Peyer's patch (tissue), 4 donors: ENCODE measurements around the gene SRCIN1.

ENCODE experiments used
- CTCF ChIP-seq, 6 experiments: fragments of 450-650 bp in 4 of 6; fragments of 200-600 bp in 2 of 6; sonication (generic) in 1 of 6; IDR thresholded peaks; one replicate each; pipeline ENCODE4 v1.5.1; 2017 to 2019; ENCODE audit warnings: antibody characterized with exemption in 6 of 6, mild to moderate bottlenecking in 3 of 6, moderate library complexity in 1 of 6
- POLR2A ChIP-seq, 2 donors: fragments of 450-650 bp; IDR thresholded peaks; one replicate each; pipeline ENCODE4 v1.5.1; 2017; ENCODE audit warnings: antibody characterized with exemption in 2 of 2, mild to moderate bottlenecking in 2 of 2, moderate library complexity in 2 of 2

- no peak for TF ChIP-seq CTCF (IDR thresholded peaks at IDR 0.05)
- no peak for TF ChIP-seq POLR2A (IDR thresholded peaks at IDR 0.05)
Observed at GRCh38 chr17:38599398-38599856, 6.3 kb downstream of the SRCIN1 start.
